SJCRH30 (cell line): Measurements from ENCODE around the gene TRMT11. TPM values are rescaled to one million over a fixed set of nuclear protein-coding genes. Genes with fewer than 3 reads are reported as not detected.

ENCODE experiments used
- DNase-seq, 2 experiments: peaks; one replicate each; pipeline ENCODE4 v3.0.0-alpha.2; 2015 to 2020
- H3K27ac ChIP-seq: fragments of 250-450 bp; sonication (Bioruptor Pico); 2 replicates; pipeline ENCODE4 v1.5.1; 2020; ENCODE audit warnings: mild to moderate bottlenecking, moderate library complexity
- H3K27me3 ChIP-seq: fragments of 250-450 bp; sonication (Bioruptor Pico); 2 replicates; pipeline ENCODE4 v1.5.1; 2020; ENCODE audit warnings: mild to moderate bottlenecking, moderate library complexity
- H3K36me3 ChIP-seq: fragments of 250-450 bp; sonication (Bioruptor Pico); 2 replicates; pipeline ENCODE4 v1.5.1; 2020; ENCODE audit warnings: mild to moderate bottlenecking, moderate library complexity
- H3K4me1 ChIP-seq: fragments of 250-450 bp; sonication (Bioruptor Pico); 2 replicates; pipeline ENCODE4 v1.5.1; 2020; ENCODE audit warnings: mild to moderate bottlenecking, moderate library complexity
- H3K4me3 ChIP-seq: fragments of 250-450 bp; sonication (Bioruptor Pico); 2 replicates; pipeline ENCODE4 v1.5.1; 2020; ENCODE audit warnings: mild to moderate bottlenecking, moderate library complexity
- H3K9me3 ChIP-seq: fragments of 250-450 bp; sonication (Bioruptor Pico); replicated peaks from 2 replicates; pipeline ENCODE4 v1.5.1; 2020; ENCODE audit warnings: mild to moderate bottlenecking, moderate library complexity
- total RNA-seq: library from RNA; depleted of rRNA; stranded (reverse); fragments of >200 nt; shearing (Covaris generic); gene quantifications from 2 replicates; pipeline ENCODE4 v1.2.3, GENCODE V29; 2014; rRNA removed

TRMT11 gene
- total RNA-seq, 1 experiment from 2014 or later = 30.2 TPM

DNA sequence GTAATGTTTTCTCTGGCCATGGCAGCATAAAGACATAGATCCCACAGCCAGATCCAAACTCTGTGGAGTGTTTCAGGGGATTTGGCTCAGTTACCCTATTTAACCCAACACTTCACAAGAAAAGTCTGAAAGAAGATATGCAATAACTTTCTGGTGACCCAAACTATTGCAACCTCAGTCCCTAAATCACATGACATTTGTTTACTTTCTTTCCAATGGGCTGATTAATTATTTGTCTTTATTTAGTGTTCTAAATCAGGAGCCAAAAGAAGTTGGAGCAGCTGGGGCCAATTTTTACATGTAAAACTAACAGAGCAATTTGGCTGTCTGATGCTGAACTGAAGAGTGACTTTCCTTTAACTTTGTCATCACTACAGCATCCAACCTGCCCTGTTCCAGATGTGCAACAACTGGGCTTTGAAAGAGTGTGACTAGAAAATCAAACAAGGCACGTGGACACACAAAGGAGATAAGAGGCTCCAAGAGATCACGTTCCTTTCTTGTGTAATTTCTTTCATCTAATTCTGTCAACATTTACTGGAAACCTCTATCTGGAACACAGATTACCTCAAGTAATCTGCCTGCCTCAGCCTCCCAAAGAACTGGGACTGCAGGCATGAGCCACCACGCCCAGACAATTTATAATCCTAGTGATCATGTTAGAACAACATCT, 90.8 kb downstream of the TRMT11 start:
- Histone ChIP-seq H3K36me3 (no peaks in the 10 kb centered on the region), H3K27ac (no peak overlapping the region), H3K4me1 (no peaks in the 10 kb centered on the region), H3K27me3 (no peaks in the 10 kb centered on the region), H3K4me3 (no peak overlapping the region), H3K9me3 (no peaks in the 10 kb centered on the region)
- no peak for DNase-seq

DNA sequence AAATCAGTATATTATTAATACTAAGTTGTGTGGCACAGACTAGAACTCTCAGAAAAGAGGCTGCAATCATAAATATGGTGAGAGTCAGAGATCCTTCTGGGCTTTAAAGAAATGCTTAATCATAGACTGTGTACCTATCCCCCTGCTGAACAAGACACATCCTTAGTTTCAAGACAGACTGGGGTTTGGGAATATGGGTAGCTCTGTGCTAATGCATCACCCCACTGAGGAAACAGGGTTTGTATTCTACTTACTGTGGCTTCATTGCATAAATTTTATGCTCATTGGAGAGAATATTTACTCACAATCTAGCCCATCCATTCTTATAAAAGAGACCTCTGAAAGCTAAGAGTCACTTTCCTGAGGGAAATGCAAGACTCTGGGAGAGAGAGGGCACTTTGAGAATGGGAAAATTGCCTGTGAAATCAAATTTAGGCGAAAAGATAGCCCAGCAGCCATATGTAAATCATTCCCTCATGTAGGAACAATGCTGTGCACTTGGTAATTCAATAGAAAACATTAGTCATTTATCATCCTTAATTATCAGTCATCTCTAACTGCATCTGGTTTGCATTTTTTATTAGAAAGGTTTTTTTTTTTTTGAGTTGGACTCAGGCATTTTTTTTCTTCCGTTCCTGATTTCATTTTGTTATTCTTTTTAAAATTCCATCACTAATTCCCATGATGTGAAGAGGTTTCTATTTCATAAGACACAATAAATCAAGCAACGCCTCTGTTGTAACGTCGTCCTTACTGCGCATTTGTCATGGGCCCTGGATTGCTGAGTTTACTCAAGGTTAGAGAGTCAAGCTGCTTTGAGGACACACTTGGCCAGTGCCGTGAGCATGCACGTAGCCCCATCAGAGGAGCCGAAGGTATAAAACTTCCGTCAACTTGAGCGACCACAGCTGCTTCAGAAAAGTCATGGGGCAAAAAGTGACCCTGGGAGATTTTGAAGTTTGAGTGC, 91.8 kb downstream of the TRMT11 start:
- Histone ChIP-seq H3K9me3 (no peaks in the 10 kb centered on the region), H3K4me1 (no peaks in the 10 kb centered on the region), H3K27me3 (no peaks in the 10 kb centered on the region), H3K27ac (no peak overlapping the region), H3K4me3 (no peak overlapping the region), H3K36me3 (no peaks in the 10 kb centered on the region)
- DNase-seq = no peak

DNA sequence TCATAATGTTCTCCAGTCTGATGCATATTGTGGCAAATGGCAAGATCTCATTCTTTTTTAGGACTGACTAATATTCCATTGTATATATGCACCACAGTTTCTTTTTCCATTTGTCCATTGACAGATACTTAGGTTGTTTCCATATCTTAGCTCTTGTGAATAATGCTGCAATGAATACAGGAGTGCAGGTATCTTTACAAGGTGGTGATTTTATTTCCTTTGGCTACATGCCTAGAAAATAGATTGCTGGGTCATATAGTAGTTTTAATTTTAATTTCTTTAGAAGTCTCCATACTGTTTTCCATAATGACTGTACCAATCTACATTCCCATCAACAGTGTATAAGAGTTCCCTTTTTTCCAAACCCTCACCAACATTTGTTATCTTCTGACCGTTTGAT, 97.5 kb downstream of the TRMT11 start:
- no peak overlapping the region for H3K4me3 ChIP-seq
- no peaks in the 10 kb centered on the region for H3K4me1 ChIP-seq
- DNase-seq = no peak
- H3K27me3 ChIP-seq = no peaks in the 10 kb centered on the region
- no peaks in the 10 kb centered on the region for H3K9me3 ChIP-seq
- H3K36me3 ChIP-seq = no peaks in the 10 kb centered on the region
- H3K27ac ChIP-seq = no peak overlapping the region

DNA sequence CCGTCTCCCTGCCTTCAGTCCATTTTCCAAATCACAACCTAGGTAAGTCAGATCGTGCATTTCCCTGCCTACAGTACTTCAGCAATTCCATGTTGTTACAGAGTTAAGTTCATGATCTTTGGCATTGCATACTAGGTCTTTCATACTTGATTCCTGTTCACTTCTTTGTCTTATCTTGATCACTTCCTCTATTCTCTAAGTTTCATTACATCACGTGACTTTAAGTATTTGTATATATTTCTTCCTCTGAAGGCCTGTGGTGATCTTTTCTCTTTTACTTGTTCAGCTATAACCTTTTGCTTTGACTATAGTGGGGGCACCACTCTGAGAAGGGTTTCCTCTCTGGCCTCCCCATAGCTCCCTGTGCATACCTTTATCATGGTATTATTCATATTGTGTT, 100.2 kb downstream of the TRMT11 start:
- no peaks in the 10 kb centered on the region for H3K9me3 ChIP-seq
- H3K36me3 ChIP-seq = no peaks in the 10 kb centered on the region
- H3K4me1 ChIP-seq = no peaks in the 10 kb centered on the region
- no peak for DNase-seq
- no peaks in the 10 kb centered on the region for H3K27me3 ChIP-seq
- no peak overlapping the region for H3K27ac ChIP-seq
- no peak overlapping the region for H3K4me3 ChIP-seq

Other genes with a start within 250 kb of the TRMT11 start
- gene HEY2, start 236.9 kb upstream of the TRMT11 start, total RNA-seq = 0.15 and 0.22 TPM in 2 replicates
- gene NCOA7, start 195.6 kb upstream of the TRMT11 start, total RNA-seq = 3.8 and 4.1 TPM in 2 replicates
- 7.9 and 8.8 TPM in 2 replicates for gene HINT3, start 29.8 kb upstream of the TRMT11 start, total RNA-seq